ENCODE data around the gene CAMTA1.

DNA sequence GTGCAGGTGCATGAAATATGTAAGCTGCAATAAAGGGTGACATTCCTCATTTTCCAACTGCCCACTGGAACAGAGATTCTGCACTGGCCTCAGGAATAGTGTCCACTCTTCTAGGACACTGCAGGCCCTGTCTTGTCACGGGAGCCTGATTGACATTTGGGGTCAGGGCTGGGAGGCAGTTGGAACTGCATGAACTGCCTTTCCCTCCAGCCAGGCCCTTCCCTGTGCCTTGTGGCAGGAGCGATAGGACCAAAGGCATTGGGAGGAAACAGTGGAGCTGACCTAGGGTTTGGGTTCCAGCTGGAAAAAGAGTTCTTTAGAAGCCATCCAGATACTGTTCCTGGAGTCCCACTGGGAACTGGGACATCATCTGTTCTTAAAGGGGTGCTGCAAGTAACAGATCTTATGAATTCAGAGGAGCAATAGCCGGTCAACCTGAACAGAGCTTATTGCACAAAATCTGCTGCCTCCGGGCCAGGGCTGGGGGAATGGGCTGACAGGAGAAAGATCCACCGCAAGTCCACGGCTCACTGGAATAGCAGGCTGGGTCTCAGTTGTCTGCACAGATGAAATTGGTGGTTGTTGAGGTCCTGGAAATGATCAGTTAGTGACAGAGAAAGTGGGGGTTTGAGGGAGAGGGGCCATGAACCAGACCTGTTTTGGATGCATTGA lies 451.7 kb downstream of the CAMTA1 start:
- TF ChIP-seq ZNF830 (tag by site-specific recombination; IDR thresholded peaks at IDR 0.05; ENCODE audit: low read depth): no peak
- TF ChIP-seq ZNF24 (tag by site-specific recombination; IDR thresholded peaks at IDR 0.05): no peak
- TF ChIP-seq, protein P1, sequence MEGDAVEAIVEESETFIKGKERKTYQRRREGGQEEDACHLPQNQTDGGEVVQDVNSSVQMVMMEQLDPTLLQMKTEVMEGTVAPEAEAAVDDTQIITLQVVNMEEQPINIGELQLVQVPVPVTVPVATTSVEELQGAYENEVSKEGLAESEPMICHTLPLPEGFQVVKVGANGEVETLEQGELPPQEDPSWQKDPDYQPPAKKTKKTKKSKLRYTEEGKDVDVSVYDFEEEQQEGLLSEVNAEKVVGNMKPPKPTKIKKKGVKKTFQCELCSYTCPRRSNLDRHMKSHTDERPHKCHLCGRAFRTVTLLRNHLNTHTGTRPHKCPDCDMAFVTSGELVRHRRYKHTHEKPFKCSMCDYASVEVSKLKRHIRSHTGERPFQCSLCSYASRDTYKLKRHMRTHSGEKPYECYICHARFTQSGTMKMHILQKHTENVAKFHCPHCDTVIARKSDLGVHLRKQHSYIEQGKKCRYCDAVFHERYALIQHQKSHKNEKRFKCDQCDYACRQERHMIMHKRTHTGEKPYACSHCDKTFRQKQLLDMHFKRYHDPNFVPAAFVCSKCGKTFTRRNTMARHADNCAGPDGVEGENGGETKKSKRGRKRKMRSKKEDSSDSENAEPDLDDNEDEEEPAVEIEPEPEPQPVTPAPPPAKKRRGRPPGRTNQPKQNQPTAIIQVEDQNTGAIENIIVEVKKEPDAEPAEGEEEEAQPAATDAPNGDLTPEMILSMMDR (tag by site-specific recombination; IDR thresholded peaks at IDR 0.05): no peak
- no peak for TF ChIP-seq ZNF792 (tag by site-specific recombination; IDR thresholded peaks at IDR 0.05)
- no peak for TF ChIP-seq TCF7L2 (IDR thresholded peaks at IDR 0.05; ENCODE audit: borderline replicate concordance, low read depth, low read length)
- TF ChIP-seq ELK4 (IDR thresholded peaks at IDR 0.05; ENCODE audit: borderline replicate concordance, low read depth, low read length): no peak
- TF ChIP-seq ZBTB17 (tag by site-specific recombination; IDR thresholded peaks at IDR 0.05): no peak
- no peak for TF ChIP-seq ZNF16 (tag by site-specific recombination; IDR thresholded peaks at IDR 0.05; ENCODE audit: low read depth)
- no peak for TF ChIP-seq ZNF473 (tag by site-specific recombination; IDR thresholded peaks at IDR 0.05)
- TF ChIP-seq ZNF596 (tag by site-specific recombination; IDR thresholded peaks at IDR 0.05): no peak
- no peak for TF ChIP-seq ZNF10 (tag by site-specific recombination; IDR thresholded peaks at IDR 0.05)
- no peak for TF ChIP-seq KLF10 (tag by site-specific recombination; IDR thresholded peaks at IDR 0.05)
- no peak for TF ChIP-seq ZNF639 (tag by site-specific recombination; IDR thresholded peaks at IDR 0.05)

Measured in HEK293 (cell line).